Measurements from ENCODE around the gene PCDHGC5. TPM values are rescaled to one million over a fixed set of nuclear protein-coding genes. Genes with fewer than 3 reads are reported as not detected.

The PCDHGC5 gene
- total and polyA plus RNA-seq, 2 experiments from 2014 or later = 0.16 to 1.5 TPM

DNA sequence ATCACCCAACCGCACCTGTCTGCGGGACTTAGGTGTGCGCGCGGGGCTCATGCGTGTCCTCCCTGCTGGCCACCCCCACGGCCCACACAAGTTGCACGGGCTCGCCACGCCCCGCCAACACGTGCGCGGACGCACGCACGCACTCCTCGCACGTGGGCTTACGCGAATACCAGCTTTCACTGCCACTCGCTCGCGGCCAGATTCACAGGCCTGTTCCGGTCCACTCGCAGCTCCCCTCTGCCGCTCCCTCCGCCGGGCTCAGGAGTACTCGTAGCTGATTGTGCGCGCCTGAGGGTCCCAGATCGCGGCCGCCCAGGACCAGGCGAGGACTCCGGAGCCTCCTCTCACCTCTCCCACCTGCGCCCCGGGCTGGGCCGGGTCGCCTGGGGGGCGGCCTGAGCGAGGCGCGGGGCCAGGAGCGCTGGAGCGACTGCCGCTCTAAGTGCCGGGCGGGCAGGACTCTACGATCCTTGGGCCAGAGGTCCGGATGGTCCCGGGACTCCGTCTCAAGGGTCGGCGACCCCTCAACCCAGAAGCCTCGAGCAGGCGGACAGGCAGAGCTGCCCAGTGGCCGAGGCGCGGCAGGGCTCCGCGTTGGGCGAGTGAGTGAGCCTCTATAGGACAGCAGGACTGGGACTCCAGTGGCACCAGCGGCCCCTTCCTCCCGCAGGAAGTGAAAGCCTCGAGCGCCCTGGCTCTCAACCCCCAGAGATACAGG, 3.4 kb downstream of the PCDHGC5 start (continued):
- TF ChIP-seq, protein P1, sequence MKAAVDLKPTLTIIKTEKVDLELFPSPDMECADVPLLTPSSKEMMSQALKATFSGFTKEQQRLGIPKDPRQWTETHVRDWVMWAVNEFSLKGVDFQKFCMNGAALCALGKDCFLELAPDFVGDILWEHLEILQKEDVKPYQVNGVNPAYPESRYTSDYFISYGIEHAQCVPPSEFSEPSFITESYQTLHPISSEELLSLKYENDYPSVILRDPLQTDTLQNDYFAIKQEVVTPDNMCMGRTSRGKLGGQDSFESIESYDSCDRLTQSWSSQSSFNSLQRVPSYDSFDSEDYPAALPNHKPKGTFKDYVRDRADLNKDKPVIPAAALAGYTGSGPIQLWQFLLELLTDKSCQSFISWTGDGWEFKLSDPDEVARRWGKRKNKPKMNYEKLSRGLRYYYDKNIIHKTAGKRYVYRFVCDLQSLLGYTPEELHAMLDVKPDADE (IDR thresholded peaks at IDR 0.05) = peak; percentile 14; the same call in 1 of the 2 replicates

DNA sequence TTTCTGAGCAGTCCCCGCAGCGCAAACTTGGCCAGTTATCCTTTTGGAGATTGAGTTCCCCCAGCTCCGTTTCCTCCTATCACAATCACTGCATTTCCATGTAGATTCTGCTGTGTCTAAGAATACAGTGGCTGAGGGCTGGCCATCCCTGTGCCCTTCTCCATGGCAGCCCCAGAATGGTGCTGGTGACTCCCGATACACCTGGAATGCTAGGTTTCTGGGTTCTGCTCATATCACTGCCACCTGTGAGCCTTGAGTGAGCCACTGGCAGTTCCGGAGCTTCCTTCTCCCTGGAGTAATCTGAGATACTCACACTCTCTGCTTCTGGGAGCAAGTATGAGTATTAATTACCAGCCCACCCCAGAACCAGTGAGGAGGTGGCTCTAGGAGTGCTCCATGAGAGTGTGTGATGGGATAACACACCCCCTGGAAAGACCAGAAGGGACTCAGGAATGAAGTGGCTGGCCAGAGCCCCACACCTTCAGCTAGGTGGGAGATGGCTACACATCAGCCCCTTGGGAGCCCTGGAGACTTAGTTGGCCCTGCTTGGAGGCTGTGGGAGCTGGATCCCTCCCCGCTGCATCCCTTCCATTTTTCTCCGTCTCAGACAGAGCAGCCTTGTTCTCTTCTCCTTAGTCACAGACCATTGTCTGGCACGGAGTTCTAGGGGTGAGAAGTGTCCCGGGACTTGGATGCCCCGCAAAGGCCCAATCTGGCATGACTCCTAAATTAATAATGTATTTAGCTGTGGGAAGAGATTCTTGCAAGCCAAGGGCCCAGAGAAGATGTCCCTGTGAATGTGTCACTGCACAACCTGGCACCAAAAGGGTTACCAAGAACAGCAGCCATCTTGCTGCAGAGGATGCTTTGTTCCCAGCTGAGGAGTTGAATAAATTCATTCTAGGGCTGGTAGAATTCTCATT, 4.9 kb downstream of the PCDHGC5 start:
- H3K4me3 Mint-ChIP-seq = no peak overlapping the region; the same call in 2 of the 3 replicates
- DNase-seq (ENCODE audit: low spot score) = no peak
- H3K9me2 ChIP-seq (ENCODE audit: insufficient read depth) = no peaks in the 10 kb centered on the region; the same call in 1 of the 2 replicates

More for the DNA sequence above, 4.9 kb downstream of the PCDHGC5 start:
- Mint-ChIP-seq H3K36me3 (ENCODE audit: low read depth) (peaks cover 18% of the 10 kb centered on the region), H3K4me1 (peaks cover 54% of the 10 kb centered on the region), H3K27me3 (ENCODE audit: insufficient read depth, low read depth, poor library complexity) (peaks cover 62% of the 10 kb centered on the region), H3K9me3 (no peaks in the 10 kb centered on the region), H3K27ac (no peak overlapping the region)
- H3K4me1 ChIP-seq (ENCODE audit: insufficient read depth) = peaks cover 42% of the 10 kb centered on the region
- H3K4me2 ChIP-seq = peak overlapping the region; percentile 79
- H3K27me3 ChIP-seq (ENCODE audit: insufficient read depth) = peaks cover 56% of the 10 kb centered on the region
- peak overlapping the region; percentile 51; the same call in 1 of the 2 replicates for H3K4me3 ChIP-seq
- TF ChIP-seq, protein P2, sequence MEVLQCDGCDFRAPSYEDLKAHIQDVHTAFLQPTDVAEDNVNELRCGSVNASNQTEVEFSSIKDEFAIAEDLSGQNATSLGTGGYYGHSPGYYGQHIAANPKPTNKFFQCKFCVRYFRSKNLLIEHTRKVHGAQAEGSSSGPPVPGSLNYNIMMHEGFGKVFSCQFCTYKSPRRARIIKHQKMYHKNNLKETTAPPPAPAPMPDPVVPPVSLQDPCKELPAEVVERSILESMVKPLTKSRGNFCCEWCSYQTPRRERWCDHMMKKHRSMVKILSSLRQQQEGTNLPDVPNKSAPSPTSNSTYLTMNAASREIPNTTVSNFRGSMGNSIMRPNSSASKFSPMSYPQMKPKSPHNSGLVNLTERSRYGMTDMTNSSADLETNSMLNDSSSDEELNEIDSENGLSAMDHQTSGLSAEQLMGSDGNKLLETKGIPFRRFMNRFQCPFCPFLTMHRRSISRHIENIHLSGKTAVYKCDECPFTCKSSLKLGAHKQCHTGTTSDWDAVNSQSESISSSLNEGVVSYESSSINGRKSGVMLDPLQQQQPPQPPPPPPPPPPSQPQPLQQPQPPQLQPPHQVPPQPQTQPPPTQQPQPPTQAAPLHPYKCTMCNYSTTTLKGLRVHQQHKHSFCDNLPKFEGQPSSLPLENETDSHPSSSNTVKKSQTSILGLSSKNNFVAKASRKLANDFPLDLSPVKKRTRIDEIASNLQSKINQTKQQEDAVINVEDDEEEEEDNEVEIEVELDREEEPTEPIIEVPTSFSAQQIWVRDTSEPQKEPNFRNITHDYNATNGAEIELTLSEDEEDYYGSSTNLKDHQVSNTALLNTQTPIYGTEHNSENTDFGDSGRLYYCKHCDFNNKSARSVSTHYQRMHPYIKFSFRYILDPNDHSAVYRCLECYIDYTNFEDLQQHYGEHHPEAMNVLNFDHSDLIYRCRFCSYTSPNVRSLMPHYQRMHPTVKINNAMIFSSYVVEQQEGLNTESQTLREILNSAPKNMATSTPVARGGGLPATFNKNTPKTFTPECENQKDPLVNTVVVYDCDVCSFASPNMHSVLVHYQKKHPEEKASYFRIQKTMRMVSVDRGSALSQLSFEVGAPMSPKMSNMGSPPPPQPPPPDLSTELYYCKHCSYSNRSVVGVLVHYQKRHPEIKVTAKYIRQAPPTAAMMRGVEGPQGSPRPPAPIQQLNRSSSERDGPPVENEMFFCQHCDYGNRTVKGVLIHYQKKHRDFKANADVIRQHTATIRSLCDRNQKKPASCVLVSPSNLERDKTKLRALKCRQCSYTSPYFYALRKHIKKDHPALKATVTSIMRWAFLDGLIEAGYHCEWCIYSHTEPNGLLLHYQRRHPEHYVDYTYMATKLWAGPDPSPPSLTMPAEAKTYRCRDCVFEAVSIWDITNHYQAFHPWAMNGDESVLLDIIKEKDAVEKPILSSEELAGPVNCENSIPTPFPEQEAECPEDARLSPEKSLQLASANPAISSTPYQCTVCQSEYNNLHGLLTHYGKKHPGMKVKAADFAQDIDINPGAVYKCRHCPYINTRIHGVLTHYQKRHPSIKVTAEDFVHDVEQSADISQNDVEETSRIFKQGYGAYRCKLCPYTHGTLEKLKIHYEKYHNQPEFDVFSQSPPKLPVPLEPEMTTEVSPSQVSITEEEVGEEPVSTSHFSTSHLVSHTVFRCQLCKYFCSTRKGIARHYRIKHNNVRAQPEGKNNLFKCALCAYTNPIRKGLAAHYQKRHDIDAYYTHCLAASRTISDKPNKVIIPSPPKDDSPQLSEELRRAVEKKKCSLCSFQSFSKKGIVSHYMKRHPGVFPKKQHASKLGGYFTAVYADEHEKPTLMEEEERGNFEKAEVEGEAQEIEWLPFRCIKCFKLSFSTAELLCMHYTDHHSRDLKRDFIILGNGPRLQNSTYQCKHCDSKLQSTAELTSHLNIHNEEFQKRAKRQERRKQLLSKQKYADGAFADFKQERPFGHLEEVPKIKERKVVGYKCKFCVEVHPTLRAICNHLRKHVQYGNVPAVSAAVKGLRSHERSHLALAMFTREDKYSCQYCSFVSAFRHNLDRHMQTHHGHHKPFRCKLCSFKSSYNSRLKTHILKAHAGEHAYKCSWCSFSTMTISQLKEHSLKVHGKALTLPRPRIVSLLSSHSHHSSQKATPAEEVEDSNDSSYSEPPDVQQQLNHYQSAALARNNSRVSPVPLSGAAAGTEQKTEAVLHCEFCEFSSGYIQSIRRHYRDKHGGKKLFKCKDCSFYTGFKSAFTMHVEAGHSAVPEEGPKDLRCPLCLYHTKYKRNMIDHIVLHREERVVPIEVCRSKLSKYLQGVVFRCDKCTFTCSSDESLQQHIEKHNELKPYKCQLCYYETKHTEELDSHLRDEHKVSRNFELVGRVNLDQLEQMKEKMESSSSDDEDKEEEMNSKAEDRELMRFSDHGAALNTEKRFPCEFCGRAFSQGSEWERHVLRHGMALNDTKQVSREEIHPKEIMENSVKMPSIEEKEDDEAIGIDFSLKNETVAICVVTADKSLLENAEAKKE (CRISPR knock-in tag; IDR thresholded peaks at IDR 0.05) = no peak
- no peak for TF ChIP-seq POLR2AphosphoS5 (IDR thresholded peaks at IDR 0.05; ENCODE audit: low read depth)
- TF ChIP-seq, protein P3, sequence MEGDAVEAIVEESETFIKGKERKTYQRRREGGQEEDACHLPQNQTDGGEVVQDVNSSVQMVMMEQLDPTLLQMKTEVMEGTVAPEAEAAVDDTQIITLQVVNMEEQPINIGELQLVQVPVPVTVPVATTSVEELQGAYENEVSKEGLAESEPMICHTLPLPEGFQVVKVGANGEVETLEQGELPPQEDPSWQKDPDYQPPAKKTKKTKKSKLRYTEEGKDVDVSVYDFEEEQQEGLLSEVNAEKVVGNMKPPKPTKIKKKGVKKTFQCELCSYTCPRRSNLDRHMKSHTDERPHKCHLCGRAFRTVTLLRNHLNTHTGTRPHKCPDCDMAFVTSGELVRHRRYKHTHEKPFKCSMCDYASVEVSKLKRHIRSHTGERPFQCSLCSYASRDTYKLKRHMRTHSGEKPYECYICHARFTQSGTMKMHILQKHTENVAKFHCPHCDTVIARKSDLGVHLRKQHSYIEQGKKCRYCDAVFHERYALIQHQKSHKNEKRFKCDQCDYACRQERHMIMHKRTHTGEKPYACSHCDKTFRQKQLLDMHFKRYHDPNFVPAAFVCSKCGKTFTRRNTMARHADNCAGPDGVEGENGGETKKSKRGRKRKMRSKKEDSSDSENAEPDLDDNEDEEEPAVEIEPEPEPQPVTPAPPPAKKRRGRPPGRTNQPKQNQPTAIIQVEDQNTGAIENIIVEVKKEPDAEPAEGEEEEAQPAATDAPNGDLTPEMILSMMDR (conservative IDR thresholded peaks at IDR 0.05; ENCODE audit: low read depth in 2 of 2) = no peak
- TF ChIP-seq NANOG (IDR thresholded peaks at IDR 0.05; ENCODE audit: borderline replicate concordance) = no peak
- no peak for TF ChIP-seq JUNB (IDR thresholded peaks at IDR 0.05; ENCODE audit: unreplicated experiment)
- TF ChIP-seq EZH2phosphoT487 (IDR thresholded peaks at IDR 0.05; ENCODE audit: unreplicated experiment) = no peak
- TF ChIP-seq EZH2 (IDR thresholded peaks at IDR 0.05; ENCODE audit: low read depth, unreplicated experiment) = peak; percentile 26
- no peak for TF ChIP-seq STAT1 (IDR thresholded peaks at IDR 0.05; ENCODE audit: unreplicated experiment)
- 0 out of 2 replicates have a peak, but pooled peaks cover 10% of the 10 kb centered on the region for H3F3A ChIP-seq (replicated peaks; ENCODE audit: low read depth)
- no peaks in the 10 kb centered on the region for H4K20me1 ChIP-seq (replicated peaks; ENCODE audit: insufficient read depth)
- H3K36me3 ChIP-seq (ENCODE audit: insufficient read depth) = no peaks in the 10 kb centered on the region
- H3K79me2 ChIP-seq (replicated peaks; ENCODE audit: insufficient read depth) = no peaks in the 10 kb centered on the region
- no peak overlapping the region for H2AFZ ChIP-seq
- no peak for ATAC-seq
- no peak overlapping the region for H3K27ac ChIP-seq (ENCODE audit: low read depth)
